HG03520 (cell line): ENCODE results near the gene MCM6.
A peak's percentile ranks its signal among the peaks of the same experiment; 100 is the strongest.

Experiments
- ATAC-seq: cut with Tn5 transposase; IDR thresholded peaks from one replicate; pipeline ENCODE4 v1.9.1; 2021; ENCODE audit warnings: mild to moderate bottlenecking, moderate library complexity; ENCODE audit not compliant: unreplicated experiment

The MCM6 gene

DNA sequence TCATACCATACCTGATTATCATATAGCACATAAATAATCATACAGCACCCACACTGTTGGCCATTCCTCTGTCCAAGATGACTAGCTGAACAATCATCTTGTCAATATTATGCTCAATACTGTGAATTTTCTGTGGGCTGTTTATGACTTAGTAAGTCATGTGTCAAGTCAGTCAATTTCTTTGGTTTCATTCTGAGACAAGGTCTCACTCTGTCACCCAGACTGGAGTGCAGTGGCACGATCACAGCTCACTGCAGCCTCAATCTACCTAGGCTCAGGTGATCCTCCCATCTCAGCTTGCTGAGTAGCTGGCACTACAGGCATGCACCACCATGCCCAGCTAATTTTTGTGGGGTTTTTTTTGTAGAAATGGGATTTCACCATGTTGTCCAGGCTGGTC is 5.7 kb downstream of the MCM6 start:
- ATAC-seq = peak; percentile 74

DNA sequence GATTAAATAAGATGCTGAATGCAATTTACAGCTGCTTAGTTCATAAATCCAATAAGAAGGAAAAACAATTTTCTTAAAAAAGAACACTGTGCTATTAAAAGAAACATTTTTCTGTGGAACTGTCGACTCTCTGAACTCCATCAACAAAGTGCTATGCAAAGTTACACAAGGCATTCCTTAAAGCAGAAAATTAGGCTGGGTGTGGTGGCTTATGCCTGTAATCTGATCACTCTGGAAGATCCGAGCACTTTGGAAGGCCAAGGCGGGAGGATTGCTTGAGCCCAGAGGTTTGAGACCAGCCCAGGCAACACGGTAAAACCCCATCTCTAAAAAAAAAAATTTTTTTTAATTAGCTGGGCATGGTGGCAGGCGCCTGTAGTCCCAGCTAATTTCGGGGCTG is 13.0 kb downstream of the MCM6 start:
- ATAC-seq = no peak

DNA sequence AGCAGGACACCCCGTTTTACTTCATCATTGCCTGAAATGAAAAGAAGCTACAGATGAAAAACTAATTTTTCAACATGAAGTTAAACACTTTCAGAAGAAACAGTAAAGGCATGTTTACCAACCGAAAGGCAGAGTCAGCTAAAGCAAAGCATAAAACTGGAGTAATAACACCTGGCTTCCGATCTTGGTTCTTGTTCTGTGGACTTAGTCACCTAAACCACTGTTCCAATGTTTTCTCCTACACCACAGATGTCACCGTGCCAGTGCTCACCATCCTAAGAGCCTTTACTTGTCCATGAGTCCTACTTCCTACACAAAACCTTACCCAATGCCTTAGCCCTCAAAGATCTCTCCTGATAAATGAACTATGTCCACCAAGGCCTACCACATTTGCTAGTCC is 13.5 kb downstream of the MCM6 start:
- ATAC-seq = no peak

DNA sequence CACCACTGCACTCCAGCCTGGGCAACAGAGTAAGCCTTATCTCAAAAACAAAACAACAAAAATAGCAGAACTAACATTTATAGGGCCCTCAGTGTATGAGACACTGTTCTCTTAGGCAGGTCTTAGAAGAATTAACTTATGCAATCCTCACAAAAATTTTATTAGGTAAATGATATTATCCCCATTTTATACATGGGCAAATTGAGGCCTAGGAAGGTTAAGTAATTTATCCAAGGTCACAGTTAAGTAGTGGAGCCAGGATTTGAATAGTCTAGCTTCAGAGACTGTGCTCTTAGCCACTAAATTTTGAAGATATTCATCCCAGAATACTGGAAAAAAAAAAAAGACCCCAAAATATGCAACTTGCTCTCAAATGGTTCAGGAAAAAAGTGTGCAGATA is 22.8 kb downstream of the MCM6 start:
- ATAC-seq = no peak

DNA sequence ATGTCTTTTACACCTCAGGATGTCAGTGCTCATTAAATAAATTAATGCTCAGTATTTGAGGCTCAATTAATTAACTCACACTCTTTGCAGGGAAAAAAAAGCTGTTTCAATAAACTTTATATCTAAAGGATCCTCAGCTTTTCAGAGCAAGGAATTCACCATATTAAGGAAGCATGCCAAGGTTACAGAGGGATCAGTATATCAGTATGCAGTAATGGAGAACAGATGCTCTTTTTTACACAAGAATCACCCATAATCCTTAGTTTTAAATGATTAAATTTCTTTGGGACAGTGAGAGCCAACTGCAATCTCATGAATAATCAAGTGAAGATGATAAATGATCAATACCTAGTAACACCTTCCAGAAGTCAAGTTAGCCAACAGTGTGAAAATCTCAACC is 24.4 kb downstream of the MCM6 start:
- no peak for ATAC-seq

DNA sequence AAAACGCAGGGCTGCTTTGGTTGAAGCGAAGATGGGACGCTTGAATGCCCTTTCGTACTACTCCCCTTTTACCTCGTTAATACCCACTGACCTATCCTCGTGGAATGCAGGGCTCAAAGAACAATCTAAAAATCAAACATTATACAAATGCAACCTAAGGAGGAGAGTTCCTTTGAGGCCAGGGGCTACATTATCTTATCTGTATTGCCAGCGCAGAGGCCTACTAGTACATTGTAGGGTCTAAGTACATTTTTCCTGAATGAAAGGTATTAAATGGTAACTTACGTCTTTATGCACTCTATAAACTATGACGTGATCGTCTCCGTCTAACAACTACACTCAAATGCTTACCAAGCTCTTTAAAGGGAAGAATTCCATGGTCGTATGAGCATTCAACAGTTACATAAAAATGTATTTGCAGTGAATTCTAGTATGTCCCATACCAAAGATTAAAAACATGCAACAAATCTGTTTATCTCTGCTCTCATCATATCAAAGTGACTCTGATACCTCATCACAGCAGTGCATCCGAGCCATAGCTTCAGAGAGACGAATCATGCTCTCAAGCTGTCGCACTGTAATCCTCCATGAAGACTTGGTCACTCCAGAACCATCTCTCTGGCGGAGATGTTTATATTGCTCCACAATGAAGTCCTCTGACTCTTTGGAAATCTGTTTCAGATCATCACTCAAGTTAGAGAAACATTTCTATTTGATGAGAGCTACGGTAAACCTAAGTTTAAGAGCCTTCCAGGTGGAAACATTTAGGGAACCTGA is 25.2 kb downstream of the MCM6 start:
- ATAC-seq = no peak

DNA sequence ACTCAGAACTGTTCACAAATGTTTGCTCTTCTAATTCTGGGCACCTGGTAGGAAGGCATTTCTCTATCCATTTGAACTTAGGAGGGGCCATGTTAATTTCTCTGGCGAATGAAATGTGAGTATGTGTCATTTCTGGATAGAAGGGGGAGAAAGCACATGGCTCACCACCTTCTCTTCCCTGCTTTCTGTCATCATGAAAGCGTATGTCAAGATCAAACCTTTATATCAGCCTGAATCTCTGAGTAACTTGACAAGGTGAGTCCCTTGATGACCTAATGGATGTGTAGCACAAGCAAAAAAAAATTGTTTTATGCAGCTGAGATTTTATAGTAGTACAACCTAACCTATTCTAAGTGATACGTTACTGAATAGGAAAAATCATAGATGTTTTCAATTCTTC is 27.2 kb downstream of the MCM6 start:
- ATAC-seq = no peak

DNA sequence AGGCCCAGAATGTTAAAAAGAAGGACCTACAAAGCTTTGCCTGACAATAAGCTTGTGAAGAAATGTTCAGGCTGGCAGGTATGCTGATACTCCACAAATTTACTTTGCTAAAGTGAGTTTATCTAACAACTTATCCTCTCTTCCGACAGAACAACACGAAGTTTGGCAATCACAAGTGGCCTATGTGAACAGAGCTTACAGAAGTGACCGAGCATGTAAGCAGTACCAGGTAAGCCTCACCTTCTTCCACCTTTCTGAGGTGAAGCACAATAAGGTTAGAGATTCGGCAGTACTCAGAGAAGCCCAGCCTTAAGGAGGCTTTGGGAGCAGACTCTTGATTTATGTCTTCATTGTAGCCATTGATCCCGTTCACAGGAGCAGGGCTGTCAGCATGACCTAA is 30.2 kb downstream of the MCM6 start:
- ATAC-seq = no peak

DNA sequence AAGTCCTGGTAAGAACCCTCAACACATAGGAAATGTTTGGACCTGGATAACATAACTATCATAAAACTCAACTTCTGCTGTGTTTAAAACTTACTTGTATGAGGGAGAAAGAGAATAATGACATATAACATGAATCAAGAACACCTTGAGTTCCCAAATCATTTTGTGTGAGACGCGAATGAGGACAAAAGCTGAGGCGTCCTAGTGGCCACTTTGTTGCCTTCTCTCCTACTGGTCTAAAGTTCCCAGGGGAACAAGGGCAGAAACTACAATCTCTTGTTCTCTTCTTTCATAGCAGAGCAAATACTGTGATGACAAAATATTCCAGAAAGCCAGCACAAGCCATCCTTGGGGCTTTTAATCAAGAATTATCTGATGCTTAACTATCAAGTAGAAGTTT is 31.0 kb downstream of the MCM6 start:
- no peak for ATAC-seq

DNA sequence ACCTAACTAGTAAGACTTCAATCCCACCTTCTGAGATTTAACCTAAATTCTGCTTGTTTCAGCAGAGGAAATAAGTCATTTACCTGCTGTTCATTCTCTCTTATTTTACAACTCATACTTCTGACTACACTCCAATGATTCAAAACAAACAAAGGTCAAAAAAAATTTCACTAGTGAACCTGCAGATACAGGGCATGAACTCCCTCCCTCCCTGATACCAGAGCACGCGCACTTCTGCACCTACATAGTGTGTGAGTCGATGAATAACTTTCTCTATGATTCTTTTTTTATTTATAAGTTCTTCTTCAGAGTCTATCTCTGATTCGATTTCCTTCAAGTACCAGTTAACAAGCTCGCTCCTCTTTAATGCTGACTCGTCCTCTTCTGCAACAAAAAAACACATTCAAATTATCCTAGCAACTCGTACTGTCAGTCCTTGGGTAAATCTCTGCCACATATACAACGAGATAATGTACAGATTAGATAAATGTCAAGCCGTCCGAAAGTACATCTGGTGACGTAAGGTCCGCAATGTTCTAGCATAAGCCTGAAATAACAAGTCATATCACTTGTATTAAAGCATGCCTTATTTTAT is 31.8 kb downstream of the MCM6 start:
- ATAC-seq = no peak

DNA sequence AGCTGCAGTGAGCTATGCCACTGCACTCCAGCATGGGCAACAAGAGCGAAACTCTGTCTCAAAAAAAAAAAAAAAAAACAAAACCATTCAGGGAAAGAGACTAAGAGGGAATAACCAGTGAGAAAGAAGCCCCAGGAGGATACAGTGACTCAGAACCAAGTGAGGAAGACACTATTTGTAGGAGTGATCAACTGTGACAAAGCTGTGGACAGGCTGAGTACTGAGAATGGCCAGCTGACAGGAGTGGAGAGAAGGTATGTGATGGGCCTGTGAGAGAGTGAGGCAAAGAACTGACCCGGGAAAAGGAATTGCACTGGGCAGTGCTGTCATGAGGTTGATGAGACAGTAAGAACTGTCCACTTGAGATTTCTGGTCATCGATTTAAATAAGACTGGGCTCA is 32.6 kb downstream of the MCM6 start:
- ATAC-seq = no peak

DNA sequence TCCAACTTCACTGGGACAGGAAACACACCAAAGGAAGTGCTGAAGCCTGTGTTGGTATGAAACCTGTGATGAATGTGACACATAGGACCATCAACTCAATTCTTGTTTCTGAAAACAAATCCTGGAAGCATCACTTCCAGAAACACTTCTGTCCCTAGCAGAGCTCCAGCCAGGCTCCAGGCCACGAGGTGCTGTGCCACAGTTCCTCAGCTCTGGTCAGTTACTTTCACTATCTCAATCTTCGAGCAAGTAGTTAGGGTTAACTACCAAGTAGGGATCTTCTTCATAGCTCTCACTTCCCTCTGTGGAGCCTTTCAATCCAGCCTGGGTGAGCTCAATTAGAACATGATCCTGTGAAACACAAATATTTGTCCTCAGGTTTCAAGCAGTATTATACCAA is 35.6 kb downstream of the MCM6 start:
- no peak for ATAC-seq

DNA sequence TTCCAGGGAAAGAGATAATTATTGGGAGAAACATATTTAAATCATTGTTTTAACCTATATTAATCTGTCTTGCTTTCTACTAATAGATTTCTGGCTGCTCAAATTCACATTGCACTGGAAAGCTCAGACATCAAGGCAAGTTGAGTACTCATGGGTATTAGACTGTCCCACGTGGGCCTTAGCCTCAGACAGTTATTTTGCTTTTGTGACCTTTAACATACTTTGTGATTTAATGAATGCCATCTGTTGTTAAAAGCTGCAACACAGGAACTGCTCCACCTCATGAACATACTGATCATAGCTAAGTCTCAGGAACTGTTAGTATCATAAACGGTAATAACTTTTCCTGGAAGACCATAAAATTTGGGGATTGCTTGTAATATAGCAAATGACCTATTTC is 36.5 kb downstream of the MCM6 start:
- ATAC-seq = no peak

DNA sequence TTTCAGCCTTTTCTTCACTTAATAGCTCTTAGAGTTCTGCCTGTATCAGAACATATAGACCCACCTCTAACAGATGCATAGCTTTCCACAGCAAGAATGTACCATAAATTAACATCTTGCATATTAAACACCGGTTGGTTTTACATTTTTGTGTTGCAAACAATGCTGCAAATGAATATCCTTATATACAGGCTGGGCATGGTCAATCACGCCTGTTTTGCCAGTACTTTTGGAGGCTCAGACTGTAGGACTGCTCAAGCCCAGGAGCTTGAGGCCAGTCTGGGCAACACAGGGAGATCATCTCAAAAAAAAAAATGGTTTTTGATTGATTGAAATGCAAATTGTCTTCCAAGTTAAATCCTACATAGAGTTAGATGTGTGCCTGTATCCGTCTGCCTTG is 37.7 kb downstream of the MCM6 start:
- no peak for ATAC-seq

DNA sequence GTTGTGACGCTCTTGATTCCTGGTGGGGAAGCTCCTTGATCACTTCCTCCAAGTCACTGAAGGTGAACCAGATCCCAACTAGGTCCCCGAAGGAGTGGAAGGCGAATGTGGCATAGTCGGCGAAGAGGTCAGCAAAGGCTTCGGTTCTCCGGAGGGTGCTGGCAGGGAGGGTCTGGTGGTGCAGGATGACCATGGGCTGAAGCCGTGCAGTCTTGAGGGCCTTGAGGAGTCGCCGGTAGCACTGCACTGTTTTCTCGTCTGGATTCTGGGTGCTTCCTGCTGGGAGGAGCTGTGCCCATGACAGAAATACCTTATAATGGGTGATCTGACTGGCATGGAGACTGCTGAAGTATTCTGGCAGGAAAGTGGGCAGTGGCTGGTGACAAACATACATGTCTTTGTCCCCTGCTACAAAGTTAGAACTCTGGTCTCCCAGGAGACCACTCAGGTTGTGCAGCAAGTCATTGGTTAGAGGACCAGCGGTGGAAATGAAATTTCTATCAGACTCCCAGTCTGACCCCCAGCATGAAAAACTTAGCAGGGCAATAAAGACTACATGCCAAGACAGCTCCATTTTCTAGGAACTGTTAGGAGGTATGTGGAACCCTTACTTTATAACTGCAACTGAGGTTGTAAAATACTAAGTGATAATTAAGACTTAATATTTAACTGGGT is 39.5 kb downstream of the MCM6 start, which contains the start of gene LCT:
TSS of gene LCT (minus strand) at position 589 of the 675 bp plus-strand sequence. CDS start at position 574, 15 bp downstream.
- no peak for ATAC-seq

DNA sequence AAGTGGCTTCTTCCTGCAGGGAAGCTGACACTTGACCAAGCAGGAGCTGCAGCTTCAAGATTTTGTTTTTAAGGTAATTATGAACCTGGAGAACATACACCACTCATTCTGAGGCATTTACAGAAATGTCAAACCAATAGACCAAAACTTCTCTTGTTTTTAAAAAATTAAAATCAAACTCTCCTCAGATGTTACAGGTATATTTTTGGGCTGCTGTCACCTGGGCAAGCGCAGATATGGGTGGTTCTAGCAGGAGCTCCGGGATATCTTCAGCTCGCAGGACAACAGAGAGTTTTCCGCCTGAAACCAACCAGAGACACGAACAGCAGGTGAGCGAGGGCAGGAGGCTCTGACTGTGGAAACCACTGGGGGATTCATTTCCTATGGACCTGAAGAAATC is 43.4 kb downstream of the MCM6 start:
- ATAC-seq = no peak

DNA sequence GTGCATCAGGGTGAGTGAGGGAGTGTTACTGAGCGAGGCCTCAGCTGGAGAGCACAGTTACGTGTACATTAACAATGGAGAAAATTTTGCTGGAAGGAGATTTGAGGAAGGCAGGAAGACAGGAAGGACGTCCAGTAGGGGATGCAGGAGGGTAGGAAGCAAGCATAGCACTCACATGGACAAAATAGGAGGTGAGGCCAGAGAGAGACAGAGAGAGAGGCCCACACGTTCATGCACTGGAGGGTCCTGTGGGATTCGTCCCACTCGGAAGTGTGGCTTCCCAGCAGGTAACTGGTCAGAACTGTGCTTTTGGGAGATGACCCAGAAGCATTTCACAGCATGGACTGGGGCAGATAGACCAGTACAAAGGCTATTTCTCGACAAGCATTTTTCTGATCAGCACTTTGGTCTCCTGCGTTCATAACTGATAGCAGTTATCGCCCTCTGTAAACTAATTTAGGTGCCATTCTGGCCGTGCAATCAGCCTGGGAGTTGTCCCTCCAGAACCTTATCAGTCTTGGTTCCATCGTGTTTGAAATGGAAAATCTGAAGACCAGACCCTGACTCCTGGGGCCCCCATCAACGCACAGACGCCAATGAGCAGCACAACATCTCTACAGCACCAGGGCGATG is 44.9 kb downstream of the MCM6 start:
- ATAC-seq = no peak

DNA sequence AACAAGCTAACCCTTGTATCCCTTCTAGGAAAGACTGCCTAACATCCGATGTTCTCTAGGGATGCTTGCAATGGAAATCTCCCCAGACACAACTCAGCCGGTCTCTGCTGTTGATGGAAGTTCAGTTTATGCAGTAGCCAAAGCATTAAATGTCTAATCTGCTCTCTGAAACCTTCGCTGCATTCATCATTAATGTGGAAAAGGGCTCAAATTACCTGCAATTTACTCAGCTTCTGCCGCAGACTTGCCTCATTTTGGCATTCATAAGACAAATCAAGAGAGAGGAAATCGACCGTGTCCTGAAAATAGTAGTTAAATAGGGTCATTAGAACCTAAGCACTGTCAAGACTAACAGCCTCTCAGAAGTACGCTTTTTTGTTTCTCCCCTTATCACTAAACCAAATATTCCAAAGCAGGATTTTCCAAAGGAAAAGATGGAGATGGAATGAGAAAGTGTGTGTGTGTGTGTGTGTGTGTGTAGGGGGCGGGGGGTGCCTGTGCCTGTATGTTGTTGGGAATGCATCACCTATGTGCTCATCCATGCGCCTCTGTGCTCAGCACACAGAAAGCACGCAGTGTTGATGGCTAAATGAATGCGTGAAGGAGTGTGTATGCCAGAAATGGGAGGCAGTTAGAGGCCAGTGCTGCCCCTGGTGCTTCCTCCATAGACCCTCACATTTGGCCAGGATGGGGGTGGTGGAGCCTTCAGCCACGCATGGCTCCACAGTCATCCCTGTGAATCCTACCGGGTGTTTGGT is 46.7 kb downstream of the MCM6 start:
- ATAC-seq = no peak

DNA sequence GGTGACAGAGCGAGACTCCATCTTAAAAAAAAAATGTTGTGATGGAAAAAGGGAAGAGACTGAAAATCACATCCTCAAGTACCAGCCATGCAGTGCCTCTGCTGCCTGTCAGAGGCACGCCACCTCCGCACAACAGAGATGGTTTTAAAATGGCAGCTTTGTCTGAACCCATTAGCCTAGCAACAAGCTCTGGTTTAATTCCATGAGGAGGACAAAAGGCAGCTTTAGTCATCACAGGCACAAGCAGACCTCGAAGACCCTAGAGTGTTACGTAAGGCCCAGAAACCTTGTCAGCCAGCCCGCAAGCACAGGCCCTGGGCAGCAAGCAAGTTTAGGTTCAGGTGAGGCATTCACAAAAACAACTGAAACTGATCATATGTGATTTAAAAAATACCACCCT is 49.7 kb downstream of the MCM6 start:
- no peak for ATAC-seq

DNA sequence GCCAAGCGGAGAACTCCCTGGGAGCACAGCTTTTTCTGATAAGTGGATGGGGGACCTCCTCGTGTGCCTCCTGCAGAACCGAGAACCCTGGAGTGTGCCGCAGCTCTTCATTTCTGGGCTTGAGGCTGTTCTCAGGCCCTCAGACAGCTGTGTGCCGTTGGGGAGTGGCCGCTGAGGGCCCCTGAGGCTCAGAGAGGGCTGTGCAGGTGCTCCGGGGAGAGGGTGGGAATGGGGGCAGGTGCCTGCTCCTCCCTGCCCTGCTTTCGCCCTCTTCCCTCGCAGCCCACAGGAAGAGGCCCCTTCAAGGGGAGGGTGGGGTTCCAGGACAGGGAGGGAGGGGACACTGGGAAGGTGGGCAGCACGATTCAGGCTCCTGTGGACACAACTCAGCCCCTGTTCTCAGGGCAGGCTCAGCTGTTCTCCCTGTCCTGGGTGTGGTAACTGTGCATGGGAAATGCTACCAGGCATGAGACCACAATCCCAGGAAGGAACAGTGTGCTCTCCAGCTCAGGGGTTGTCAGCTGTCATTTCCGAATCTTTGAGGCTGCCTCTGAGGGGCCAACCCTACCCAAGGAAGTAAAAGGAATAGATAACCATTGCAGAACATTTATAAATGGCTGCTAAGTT is 50.6 kb downstream of the MCM6 start:
- no peak for ATAC-seq

DNA sequence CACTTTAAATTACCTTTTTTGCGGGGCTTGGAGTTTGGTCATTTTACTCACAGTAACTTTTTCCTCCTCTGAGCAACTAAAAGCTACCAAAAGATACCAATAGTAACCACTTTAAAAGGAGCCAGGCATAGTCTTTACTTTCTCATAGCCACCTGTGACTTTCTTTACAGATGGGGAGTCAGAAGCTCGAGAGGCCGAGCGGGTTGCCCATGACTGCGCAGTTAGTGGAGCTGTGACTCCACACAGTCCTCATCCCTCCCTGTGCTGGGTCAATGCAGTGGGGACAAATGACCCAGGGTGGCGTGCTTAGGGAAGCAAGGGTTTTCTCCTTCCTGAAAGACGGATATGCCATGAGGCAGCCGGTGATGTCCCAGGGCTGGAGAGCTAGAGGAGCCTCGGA is 51.1 kb downstream of the MCM6 start:
- ATAC-seq = no peak
